Measurements from ENCODE around the gene CDK13.

Gene CDK13

GRCh38 chr7:40014376-40014775 lies 64.3 kb downstream of the CDK13 start:
- TF ChIP-seq CTCF (IDR thresholded peaks at IDR 0.05; ENCODE audit: low read depth, low read length), result no peak
- H3K4me3 ChIP-seq (ENCODE audit: low read depth, low read length), result no peak overlapping the region

- no peak for TF ChIP-seq CTCF (IDR thresholded peaks at IDR 0.05; ENCODE audit: low read depth, low read length)
- no peak overlapping the region for H3K4me3 ChIP-seq (ENCODE audit: low read depth, low read length)
Observed at GRCh38 chr7:40015790-40016296, 65.8 kb downstream of the CDK13 start.

- no peak overlapping the region for H3K4me3 ChIP-seq (ENCODE audit: low read depth, low read length)
- TF ChIP-seq CTCF (IDR thresholded peaks at IDR 0.05; ENCODE audit: low read depth, low read length), result no peak
Observed at GRCh38 chr7:40019558-40019957, 69.5 kb downstream of the CDK13 start.

GRCh38 chr7:40024048-40024447 lies 74.0 kb downstream of the CDK13 start:
- H3K4me3 ChIP-seq (ENCODE audit: low read depth, low read length), result no peak overlapping the region
- no peak for TF ChIP-seq CTCF (IDR thresholded peaks at IDR 0.05; ENCODE audit: low read depth, low read length)

GRCh38 chr7:40024841-40025240 lies 74.8 kb downstream of the CDK13 start:
- no peak for TF ChIP-seq CTCF (IDR thresholded peaks at IDR 0.05; ENCODE audit: low read depth, low read length)
- no peak overlapping the region for H3K4me3 ChIP-seq (ENCODE audit: low read depth, low read length)

GRCh38 chr7:40027545-40027944 lies 77.5 kb downstream of the CDK13 start:
- no peak overlapping the region for H3K4me3 ChIP-seq (ENCODE audit: low read depth, low read length)
- no peak for TF ChIP-seq CTCF (IDR thresholded peaks at IDR 0.05; ENCODE audit: low read depth, low read length)

GRCh38 chr7:40033826-40034225 lies 83.8 kb downstream of the CDK13 start:
- no peak overlapping the region for H3K4me3 ChIP-seq (ENCODE audit: low read depth, low read length)
- no peak for TF ChIP-seq CTCF (IDR thresholded peaks at IDR 0.05; ENCODE audit: low read depth, low read length)
